ENCODE measurements around the gene ST3GAL4. TPM values are rescaled to one million over a fixed set of nuclear protein-coding genes. Genes with fewer than 3 reads are reported as not detected.

The ST3GAL4 gene
- polyA plus RNA-seq, 1 donor (not counting 4 experiments of a cell fraction or from before 2014, with no cell fraction given) = 24.6 TPM

DNA sequence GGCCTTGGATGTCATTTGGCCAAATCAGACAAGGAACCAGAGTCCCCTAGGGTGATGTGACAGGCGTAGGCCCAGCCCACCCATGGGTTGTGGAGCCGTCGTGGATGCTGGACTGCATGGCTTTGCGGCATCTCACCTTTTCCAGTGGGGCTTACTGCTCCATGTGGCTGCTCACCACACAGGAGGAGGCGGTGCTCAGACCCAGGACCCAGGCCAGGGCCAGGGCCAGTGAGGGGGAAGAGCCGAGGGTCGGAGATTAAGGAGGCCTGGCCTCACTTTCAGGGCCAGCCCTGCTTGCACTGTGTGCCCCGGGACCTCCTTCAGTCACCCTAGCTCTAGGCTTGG is 105.6 kb downstream of the ST3GAL4 start:
- no peak for FAIRE-seq
- no peak for TF ChIP-seq EZH2 (IDR thresholded peaks at IDR 0.05; ENCODE audit: low read length)
- TF ChIP-seq, protein P1, sequence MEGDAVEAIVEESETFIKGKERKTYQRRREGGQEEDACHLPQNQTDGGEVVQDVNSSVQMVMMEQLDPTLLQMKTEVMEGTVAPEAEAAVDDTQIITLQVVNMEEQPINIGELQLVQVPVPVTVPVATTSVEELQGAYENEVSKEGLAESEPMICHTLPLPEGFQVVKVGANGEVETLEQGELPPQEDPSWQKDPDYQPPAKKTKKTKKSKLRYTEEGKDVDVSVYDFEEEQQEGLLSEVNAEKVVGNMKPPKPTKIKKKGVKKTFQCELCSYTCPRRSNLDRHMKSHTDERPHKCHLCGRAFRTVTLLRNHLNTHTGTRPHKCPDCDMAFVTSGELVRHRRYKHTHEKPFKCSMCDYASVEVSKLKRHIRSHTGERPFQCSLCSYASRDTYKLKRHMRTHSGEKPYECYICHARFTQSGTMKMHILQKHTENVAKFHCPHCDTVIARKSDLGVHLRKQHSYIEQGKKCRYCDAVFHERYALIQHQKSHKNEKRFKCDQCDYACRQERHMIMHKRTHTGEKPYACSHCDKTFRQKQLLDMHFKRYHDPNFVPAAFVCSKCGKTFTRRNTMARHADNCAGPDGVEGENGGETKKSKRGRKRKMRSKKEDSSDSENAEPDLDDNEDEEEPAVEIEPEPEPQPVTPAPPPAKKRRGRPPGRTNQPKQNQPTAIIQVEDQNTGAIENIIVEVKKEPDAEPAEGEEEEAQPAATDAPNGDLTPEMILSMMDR (optimal IDR thresholded peaks at IDR 0.05 in 1 of 3, IDR thresholded peaks at IDR 0.05 in 1 of 3, conservative IDR thresholded peaks at IDR 0.05 in 1 of 3; ENCODE audit: extremely low read depth in 1 of 3, insufficient read depth in 2 of 3, low read length in 3 of 3) = no peak
- Histone ChIP-seq H3K4me1 (ENCODE audit: control insufficient read depth, extremely low read depth, insufficient read depth, low read length) (no peaks in the 10 kb centered on the region), H3K27me3 (ENCODE audit: control insufficient read depth, extremely low read depth, insufficient read depth, low read length) (peaks cover 38% of the 10 kb centered on the region), H3K79me2 (ENCODE audit: control insufficient read depth, insufficient read depth, low read length) (no peaks in the 10 kb centered on the region), H3K9ac (ENCODE audit: control insufficient read depth, extremely low read depth, insufficient read depth, low read length) (no peak overlapping the region), H3K27ac (ENCODE audit: control insufficient read depth, insufficient read depth, low read length) (no peak overlapping the region), H3K36me3 (ENCODE audit: control insufficient read depth in 2 of 2, extremely low read depth in 1 of 2, insufficient read depth in 2 of 2, low read length in 2 of 2) (no peaks in the 10 kb centered on the region), H2AFZ (ENCODE audit: control insufficient read depth, low read length) (no peak overlapping the region), H3K9me1 (ENCODE audit: control insufficient read depth, extremely low read depth, insufficient read depth, low read length) (no peaks in the 10 kb centered on the region), H4K20me1 (ENCODE audit: control insufficient read depth, extremely low read depth, insufficient read depth, low read length) (no peaks in the 10 kb centered on the region), H3K9me3 (ENCODE audit: control insufficient read depth, low read depth, low read length) (peaks cover 3% of the 10 kb centered on the region), H3K4me3 (ENCODE audit: control insufficient read depth in 2 of 3, extremely low read depth in 1 of 3, insufficient read depth in 2 of 3, low read depth in 1 of 3, low read length in 3 of 3) (no peak overlapping the region), H3K4me2 (ENCODE audit: control insufficient read depth, extremely low read depth, insufficient read depth, low read depth, low read length) (no peak overlapping the region)
- dilution Hi-C loops (cut with MboI; ENCODE audit: extremely low pct_ligation_motif_present, low sequenced_read_pairs) = no loop called here
- DNase-seq (ENCODE audit: low read depth, low spot score) = no peak

DNA sequence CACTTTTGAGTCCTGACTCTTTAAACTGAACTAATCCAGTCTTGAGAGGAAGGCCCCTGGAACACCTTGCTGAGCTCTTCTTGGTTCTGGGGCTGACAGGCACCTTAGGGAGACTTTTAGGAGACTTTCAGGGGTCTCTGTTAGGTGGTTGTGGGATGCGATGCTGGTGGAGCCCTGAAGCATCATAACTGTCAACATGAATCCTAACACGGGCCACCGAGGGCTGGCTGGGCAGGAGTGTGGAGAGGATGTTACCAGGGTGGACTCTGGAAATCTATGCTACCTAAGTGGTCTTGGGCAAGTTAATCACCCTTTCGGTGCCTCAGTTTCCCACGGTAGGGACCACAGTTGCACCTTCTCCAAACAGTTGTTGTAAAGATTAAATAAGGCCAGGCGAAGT is 106.5 kb downstream of the ST3GAL4 start:
- no peak for TF ChIP-seq EZH2 (IDR thresholded peaks at IDR 0.05; ENCODE audit: low read length)
- TF ChIP-seq, protein P1 (optimal IDR thresholded peaks at IDR 0.05 in 1 of 3, IDR thresholded peaks at IDR 0.05 in 1 of 3, conservative IDR thresholded peaks at IDR 0.05 in 1 of 3; ENCODE audit: extremely low read depth in 1 of 3, insufficient read depth in 2 of 3, low read length in 3 of 3) = no peak
- Histone ChIP-seq H3K9me3 (ENCODE audit: control insufficient read depth, low read depth, low read length) (peaks cover 3% of the 10 kb centered on the region), H3K4me3 (ENCODE audit: control insufficient read depth in 2 of 3, extremely low read depth in 1 of 3, insufficient read depth in 2 of 3, low read depth in 1 of 3, low read length in 3 of 3) (no peak overlapping the region), H3K4me1 (ENCODE audit: control insufficient read depth, extremely low read depth, insufficient read depth, low read length) (no peaks in the 10 kb centered on the region), H3K27me3 (ENCODE audit: control insufficient read depth, extremely low read depth, insufficient read depth, low read length) (peaks cover 47% of the 10 kb centered on the region), H3K9me1 (ENCODE audit: control insufficient read depth, extremely low read depth, insufficient read depth, low read length) (no peaks in the 10 kb centered on the region), H3K4me2 (ENCODE audit: control insufficient read depth, extremely low read depth, insufficient read depth, low read depth, low read length) (no peak overlapping the region), H3K36me3 (ENCODE audit: control insufficient read depth in 2 of 2, extremely low read depth in 1 of 2, insufficient read depth in 2 of 2, low read length in 2 of 2) (no peaks in the 10 kb centered on the region), H3K79me2 (ENCODE audit: control insufficient read depth, insufficient read depth, low read length) (no peaks in the 10 kb centered on the region), H3K27ac (ENCODE audit: control insufficient read depth, insufficient read depth, low read length) (no peak overlapping the region), H2AFZ (ENCODE audit: control insufficient read depth, low read length) (no peak overlapping the region), H4K20me1 (ENCODE audit: control insufficient read depth, extremely low read depth, insufficient read depth, low read length) (no peaks in the 10 kb centered on the region), H3K9ac (ENCODE audit: control insufficient read depth, extremely low read depth, insufficient read depth, low read length) (no peak overlapping the region)
- FAIRE-seq (no peak), DNase-seq (ENCODE audit: low read depth, low spot score) (no peak)
- dilution Hi-C loops (cut with MboI; ENCODE audit: extremely low pct_ligation_motif_present, low sequenced_read_pairs) = no loop called here
